Left lung (tissue), 10 donors: ENCODE measurements around the gene PXDN. TPM values are rescaled to one million over a fixed set of nuclear protein-coding genes. Genes with fewer than 3 reads are reported as not detected.
A peak's percentile ranks its signal among the peaks of the same experiment; 100 is the strongest.

ENCODE experiments used
- ATAC-seq: fragments of 200-7000 bp; cut with Tn5 transposase; one replicate; pipeline ENCODE4 v1.9.1; 2020; ENCODE audit warnings: moderate library complexity
- DNase-seq, 4 donors: peaks; one replicate each; pipeline ENCODE4 v3.0.0-alpha.2; 2013 to 2020
- H3K27ac ChIP-seq, 2 donors: fragments of 200-600 bp; sonication (generic) in 1 of 2; one replicate each; pipeline versions ENCODE4 v1.5.0 to v1.8.0; 2020 to 2021
- H3K27me3 ChIP-seq, 2 donors: fragments of 200-600 bp; sonication (generic) in 1 of 2; one replicate each; pipeline versions ENCODE4 v1.5.0 to v1.8.0; 2020 to 2021
- H3K36me3 ChIP-seq, 2 donors: fragments of 200-600 bp; sonication (generic) in 1 of 2; one replicate each; pipeline versions ENCODE4 v1.5.0 to v1.8.0; 2020 to 2021
- H3K4me1 ChIP-seq, 2 donors: fragments of 200-600 bp; one replicate each; pipeline ENCODE4 v1.8.0; 2021
- H3K4me3 ChIP-seq, 2 donors: fragments of 200-600 bp; sonication (generic) in 1 of 2; one replicate each; pipeline versions ENCODE4 v1.5.0 to v1.8.0; 2020 to 2021; ENCODE audit warnings: mild to moderate bottlenecking in 1 of 2
- H3K9me3 ChIP-seq, 2 donors: fragments of 200-600 bp; sonication (generic) in 1 of 2; one replicate each; pipeline versions ENCODE4 v1.5.0 to v1.8.0; 2020 to 2021
- CTCF ChIP-seq, 2 donors: fragments of 200-600 bp; sonication (generic) in 1 of 2; IDR thresholded peaks; one replicate each; pipeline versions ENCODE4 v1.5.0 to v1.8.0; 2021; ENCODE audit warnings: antibody characterized with exemption in 2 of 2
- intact Hi-C, 2 donors: fragments of 100-400 bp; cut with DNase I; formaldehyde crosslinking; loops; one replicate each; pipeline versions ENCODE4 v1.11.2 to v1.14.2; 2022
- polyA plus RNA-seq, 6 donors: library from polyadenylated mRNA; unstranded; fragments of 120-200 nt; gene quantifications; one replicate each; pipeline ENCODE4 v1.2.1, GENCODE V29; 2013; ENCODE audit not compliant: insufficient read length in 6 of 6
- total RNA-seq, 2 donors: library from RNA; stranded (reverse); fragmentation: NEBNext Ultra II Directional; extraction: Animal tissue kit (Norgen Biotek cat#: 25700); gene quantifications; one replicate each; pipeline ENCODE4 v1.2.1, GENCODE V29; 2021
- donor health status: DM: no; HTN: yes; CAD: no.
- donor health status: DM: no; HTN: no; CAD: no.

Gene PXDN
- total and polyA plus RNA-seq, 8 donors: 44.8 to 215 (median 174) TPM

GRCh38 chr2:1593371-1594122, 150.8 kb downstream of the PXDN start:
- ATAC-seq: peak; percentile 60
- DNase-seq: peak in 3 of 4 donors; percentile 23 to 71 (median 57)
- peak overlapping the region in 1 of 2 donors; percentile 59 for H3K27ac ChIP-seq

GRCh38 chr2:1591978-1592907, 152.1 kb downstream of the PXDN start:
- DNase-seq: peak; percentile 52 to 87 (median 82)

More at GRCh38 chr2:1593371-1594122, 150.8 kb downstream of the PXDN start:
- Histone ChIP-seq H3K9me3 (no peaks in the 10 kb centered on the region), H3K27me3 (peaks cover 0 to 17% of the 10 kb centered on the region in 2 donors), H3K4me3 (no peak overlapping the region), H3K36me3 (no peaks in the 10 kb centered on the region), H3K4me1 (peaks cover 9 to 19% of the 10 kb centered on the region in 2 donors)
- TF ChIP-seq CTCF (IDR thresholded peaks at IDR 0.05): no peak
- intact Hi-C loops: loop anchor here in 1 of 2 donors (5.0 kb wide), 1 partner anchor 154 kb away; no protein-coding TSS in a partner anchor

GRCh38 chr2:1591461-1591770, 152.9 kb downstream of the PXDN start:
- Histone ChIP-seq H3K4me3 (no peak overlapping the region), H3K27ac (peak overlapping the region in 1 of 2 donors; percentile 55), H3K9me3 (no peaks in the 10 kb centered on the region), H3K4me1 (peaks cover 9 to 19% of the 10 kb centered on the region in 2 donors), H3K36me3 (no peaks in the 10 kb centered on the region), H3K27me3 (peaks cover 0 to 17% of the 10 kb centered on the region in 2 donors)
- ATAC-seq: no peak
- peak in 1 of 4 donors; percentile 73 for DNase-seq
- no peak for TF ChIP-seq CTCF (IDR thresholded peaks at IDR 0.05)
- intact Hi-C loops: loop anchor here in 1 of 2 donors (5.0 kb wide), 1 partner anchor 156 kb away; no protein-coding TSS in a partner anchor

More at GRCh38 chr2:1591978-1592907, 152.1 kb downstream of the PXDN start:
- peak; percentile 46 to 56 for TF ChIP-seq CTCF (IDR thresholded peaks at IDR 0.05)
- Histone ChIP-seq H3K4me1 (peaks cover 9 to 19% of the 10 kb centered on the region in 2 donors), H3K9me3 (no peaks in the 10 kb centered on the region), H3K36me3 (no peaks in the 10 kb centered on the region), H3K27me3 (peaks cover 0 to 17% of the 10 kb centered on the region in 2 donors), H3K27ac (peak overlapping the region in 1 of 2 donors; percentile 55), H3K4me3 (no peak overlapping the region)
- intact Hi-C loops: loop anchor here in 1 of 2 donors (5.0 kb wide), 1 partner anchor 155 kb away; no protein-coding TSS in a partner anchor
- peak; percentile 81 for ATAC-seq

GRCh38 chr2:1590596-1591460, 153.5 kb downstream of the PXDN start:
- ATAC-seq: no peak
- no peak overlapping the region for H3K4me3 ChIP-seq
- H3K36me3 ChIP-seq: no peaks in the 10 kb centered on the region
- no peaks in the 10 kb centered on the region for H3K9me3 ChIP-seq
- H3K27me3 ChIP-seq: peaks cover 0 to 17% of the 10 kb centered on the region in 2 donors
- H3K4me1 ChIP-seq: peaks cover 9 to 19% of the 10 kb centered on the region in 2 donors
- intact Hi-C loops: loop anchor here in 1 of 2 donors (5.0 kb wide), 1 partner anchor 156 kb away; no protein-coding TSS in a partner anchor
- TF ChIP-seq CTCF (IDR thresholded peaks at IDR 0.05): no peak
- DNase-seq: peak in 2 of 4 donors; percentile 31 to 43
- peak overlapping the region in 1 of 2 donors; percentile 55 for H3K27ac ChIP-seq
